ENCODE measurements around the gene IPO7. TPM values are rescaled to one million over a fixed set of nuclear protein-coding genes. Genes with fewer than 3 reads are reported as not detected.
"Not testable (repeated sequence)": the region's sequence is repeated elsewhere in the genome, so short reads cannot be mapped to it uniquely, and the experiment has no call there.

IPO7 gene
- total RNA-seq, 1 experiment from 2014 or later: 273 TPM

- no peak overlapping the region for H3K4me3 ChIP-seq (ENCODE audit: low read depth in 2 of 2, low read length in 2 of 2)
- in situ Hi-C loops (cut with HindIII; ENCODE audit: low pct_unique_long_range_greater_than_20kb, low sequenced_read_pairs): no loop called here
- CTCF ChIA-PET: interaction anchor here (0.7 kb wide), 1 partner anchor 10 kb away, joined by 3 read pairs; no protein-coding TSS in a partner anchor
Measured at GRCh38 chr11:9357041-9357440, 27.4 kb upstream of the IPO7 start.

GRCh38 chr11:9360862-9361622, 23.4 kb upstream of the IPO7 start:
- DNase-seq (ENCODE audit: low read depth, low spot score); CTCF ChIA-PET; H3K4me3 ChIP-seq (ENCODE audit: low read depth in 2 of 2, low read length in 2 of 2); H3K9me3 ChIP-seq (ENCODE audit: control insufficient read depth, insufficient read depth, low read depth, low read length); ATAC-seq; H3K36me3 ChIP-seq (ENCODE audit: control insufficient read depth, insufficient read depth, low read length); H3K27me3 ChIP-seq (ENCODE audit: control insufficient read depth, insufficient read depth, low read length); BruUV-seq (replicated peaks); POLR2A ChIA-PET; intact Hi-C loops (cut with micrococcal nuclease; ENCODE audit: unreplicated experiment); in situ Hi-C loops (cut with HindIII; ENCODE audit: low pct_unique_long_range_greater_than_20kb, low sequenced_read_pairs): not testable (repeated sequence)
- Histone ChIP-seq H3K4me1 (ENCODE audit: control insufficient read depth, insufficient read depth, low read length) (peaks cover 34% of the 10 kb centered on the region), H3K27ac (ENCODE audit: low read length) (peak overlapping the region; percentile 84)

More at GRCh38 chr11:9357041-9357440, 27.4 kb upstream of the IPO7 start:
- no peaks in the 10 kb centered on the region for H3K27me3 ChIP-seq (ENCODE audit: control insufficient read depth, insufficient read depth, low read length)
- no peak overlapping the region for H3K27ac ChIP-seq (ENCODE audit: low read length)
- no TSS peak for BruUV-seq (replicated peaks)
- ATAC-seq (no peak), DNase-seq (ENCODE audit: low read depth, low spot score) (no peak)
- H3K4me1 ChIP-seq (ENCODE audit: control insufficient read depth, insufficient read depth, low read length): peaks cover 11% of the 10 kb centered on the region
- no peaks in the 10 kb centered on the region for H3K9me3 ChIP-seq (ENCODE audit: control insufficient read depth, insufficient read depth, low read depth, low read length)
- TF ChIP-seq REST (IDR thresholded peaks at IDR 0.05; ENCODE audit: insufficient read depth in 1 of 2, low read depth in 2 of 2, low read length in 1 of 2): no peak
- no peak for TF ChIP-seq CTCF (IDR thresholded peaks at IDR 0.05)
- no peak for TF ChIP-seq POLR2AphosphoS5 (IDR thresholded peaks at IDR 0.05; ENCODE audit: low read depth, low read length)
- no peak for TF ChIP-seq TCF7L2 (IDR thresholded peaks at IDR 0.05; ENCODE audit: low read depth, low read length)
- no peak for TF ChIP-seq SIN3A (IDR thresholded peaks at IDR 0.05; ENCODE audit: borderline replicate concordance, insufficient read depth, low read depth, low read length)
- no peaks in the 10 kb centered on the region for H3K36me3 ChIP-seq (ENCODE audit: control insufficient read depth, insufficient read depth, low read length)
- intact Hi-C loops (cut with micrococcal nuclease; ENCODE audit: unreplicated experiment): no loop called here
- POLR2A ChIA-PET: interaction anchor here (0.6 kb wide), 1 partner anchor 9 kb away, joined by 6 read pairs; no protein-coding TSS in a partner anchor

- no peaks in the 10 kb centered on the region for H3K27me3 ChIP-seq (ENCODE audit: control insufficient read depth, insufficient read depth, low read length)
- in situ Hi-C loops (cut with HindIII; ENCODE audit: low pct_unique_long_range_greater_than_20kb, low sequenced_read_pairs) (no loop called here), intact Hi-C loops (cut with micrococcal nuclease; ENCODE audit: unreplicated experiment) (no loop called here)
- CTCF ChIA-PET: interaction anchor here (0.6 kb wide), 3 partner anchors 9 to 115 kb away, joined by 3 to 4 read pairs (median 3); no protein-coding TSS in a partner anchor
- no peaks in the 10 kb centered on the region for H3K36me3 ChIP-seq (ENCODE audit: control insufficient read depth, insufficient read depth, low read length)
- peak overlapping the region; percentile 84 for H3K27ac ChIP-seq (ENCODE audit: low read length)
- no TSS peak for BruUV-seq (replicated peaks)
- peaks cover 34% of the 10 kb centered on the region for H3K4me1 ChIP-seq (ENCODE audit: control insufficient read depth, insufficient read depth, low read length)
- DNase-seq (ENCODE audit: low read depth, low spot score): no peak
- POLR2A ChIA-PET: interaction anchor here (0.6 to 1.0 kb wide), 4 partner anchors 21 to 270 kb away, joined by 3 to 9 read pairs (median 3); no protein-coding TSS in a partner anchor
- TF ChIP-seq CTCF (IDR thresholded peaks at IDR 0.05) (no peak), TCF7L2 (IDR thresholded peaks at IDR 0.05; ENCODE audit: low read depth, low read length) (no peak), SIN3A (IDR thresholded peaks at IDR 0.05; ENCODE audit: borderline replicate concordance, insufficient read depth, low read depth, low read length) (no peak), POLR2AphosphoS5 (IDR thresholded peaks at IDR 0.05; ENCODE audit: low read depth, low read length) (no peak), REST (IDR thresholded peaks at IDR 0.05; ENCODE audit: insufficient read depth in 1 of 2, low read depth in 2 of 2, low read length in 1 of 2) (no peak)
- 0 out of 2 replicates have a peak, but pooled peaks have one; percentile 3 for ATAC-seq
- H3K4me3 ChIP-seq (ENCODE audit: low read depth in 2 of 2, low read length in 2 of 2): no peak overlapping the region
- H3K9me3 ChIP-seq (ENCODE audit: control insufficient read depth, insufficient read depth, low read depth, low read length): no peaks in the 10 kb centered on the region
Measured at GRCh38 chr11:9362393-9362863, 22.0 kb upstream of the IPO7 start.
